MCF 10A (cell line): ENCODE results near the gene DZIP3. TPM values are rescaled to one million over a fixed set of nuclear protein-coding genes. Genes with fewer than 3 reads are reported as not detected.

Experiments used
- BruUV-seq: library from RNA; stranded (reverse); fragments of 400-500 nt; replicated peaks from 2 replicates; lab custom pipeline; 2021; lab: Mats Ljungman, UMichigan
- CTCF ChIA-PET: fragments of 300-600 bp; sonication (Branson Sonifier 250); formaldehyde crosslinking; extraction: SDS; loops from one replicate; lab custom pipeline; 2021; ENCODE audit warnings: antibody characterized with exemption, inconsistent platforms; lab: Yijun Ruan, JAX
- POLR2A ChIA-PET: fragments of 300-600, 350-650 bp; sonication (Branson Sonifier 250); formaldehyde crosslinking; extraction: SDS; loops from one replicate; lab custom pipeline; 2020; ENCODE audit warnings: antibody characterized with exemption, inconsistent platforms; lab: Yijun Ruan, JAX
- DNase-seq: peaks from one replicate; pipeline ENCODE4 v3.0.0-alpha.2; 2018; ENCODE audit not compliant: unreplicated experiment
- H3K27ac Mint-ChIP-seq: one replicate; pipeline ENCODE4 v1.8.0; 2022; ENCODE audit warnings: mild to moderate bottlenecking, low read depth, mixed read lengths; ENCODE audit not compliant: unreplicated experiment
- H3K27me3 Mint-ChIP-seq: one replicate; pipeline ENCODE4 v1.8.0; 2022; ENCODE audit warnings: mixed read lengths; ENCODE audit not compliant: insufficient read depth, unreplicated experiment
- H3K36me3 Mint-ChIP-seq: one replicate; pipeline ENCODE4 v1.8.0; 2022; ENCODE audit warnings: mild to moderate bottlenecking, moderate library complexity, mixed read lengths; ENCODE audit not compliant: insufficient read depth, unreplicated experiment
- H3K4me1 Mint-ChIP-seq: one replicate; pipeline ENCODE4 v1.8.0; 2022; ENCODE audit warnings: mixed read lengths; ENCODE audit not compliant: insufficient read depth, unreplicated experiment
- H3K4me3 Mint-ChIP-seq: one replicate; pipeline ENCODE4 v1.8.0; 2022; ENCODE audit warnings: mild to moderate bottlenecking, moderate library complexity, mixed read lengths; ENCODE audit not compliant: unreplicated experiment
- H3K9me3 Mint-ChIP-seq: one replicate; pipeline ENCODE4 v1.8.0; 2022; ENCODE audit warnings: mixed read lengths; ENCODE audit not compliant: unreplicated experiment
- CTCF ChIP-seq: fragments of 200-600 bp; IDR thresholded peaks from one replicate; pipeline ENCODE4 v1.8.0; 2022; ENCODE audit warnings: antibody characterized with exemption, mild to moderate bottlenecking; ENCODE audit not compliant: unreplicated experiment
- intact Hi-C: fragments of 100-400 bp; cut with micrococcal nuclease; formaldehyde crosslinking; loops from 2 replicates; pipeline ENCODE4 v1.14.1; 2022
- total RNA-seq: library from RNA; stranded (reverse); gene quantifications from 2 replicates; pipeline ENCODE4 v1.2.3, GENCODE V29; 2022

DZIP3 gene
- total RNA-seq, 1 experiment from 2014 or later: 10.1 TPM

GRCh38 chr3:108698461-108698860, 108.9 kb downstream of the DZIP3 start:
- Mint-ChIP-seq H3K4me1 (no peaks in the 10 kb centered on the region), H3K36me3 (no peaks in the 10 kb centered on the region), H3K27ac (no peak overlapping the region), H3K4me3 (no peak overlapping the region), H3K9me3 (peaks cover 20% of the 10 kb centered on the region), H3K27me3 (no peaks in the 10 kb centered on the region)
- intact Hi-C loops: no loop called here
- TF ChIP-seq CTCF: no peak
- DNase-seq: no peak
- no TSS peak for BruUV-seq
- CTCF ChIA-PET: no interaction called here
- POLR2A ChIA-PET: no interaction called here

- H3K4me3 Mint-ChIP-seq: no peak overlapping the region
- no peaks in the 10 kb centered on the region for H3K27me3 Mint-ChIP-seq
- ChIA-PET POLR2A (no interaction called here), CTCF (no interaction called here)
- DNase-seq: no peak
- TF ChIP-seq CTCF: no peak
- peaks cover 7% of the 10 kb centered on the region for H3K36me3 Mint-ChIP-seq
- H3K4me1 Mint-ChIP-seq: no peaks in the 10 kb centered on the region
- no TSS peak for BruUV-seq
- intact Hi-C loops: no loop called here
- peaks cover 8% of the 10 kb centered on the region for H3K9me3 Mint-ChIP-seq
- no peak overlapping the region for H3K27ac Mint-ChIP-seq
Observed at GRCh38 chr3:108705045-108705444, 115.5 kb downstream of the DZIP3 start.

GRCh38 chr3:108713009-108713516, 123.5 kb downstream of the DZIP3 start:
- Mint-ChIP-seq H3K27me3 (no peaks in the 10 kb centered on the region), H3K4me3 (no peak overlapping the region), H3K36me3 (no peaks in the 10 kb centered on the region), H3K27ac (no peak overlapping the region), H3K9me3 (no peaks in the 10 kb centered on the region), H3K4me1 (no peaks in the 10 kb centered on the region)
- DNase-seq: no peak
- BruUV-seq: no TSS peak
- intact Hi-C loops: no loop called here
- ChIA-PET POLR2A (interaction anchor here (1.0 kb wide), 1 partner anchor 11 kb away, joined by 3 read pairs; no protein-coding TSS in a partner anchor), CTCF (interaction anchor here (0.7 kb wide), 1 partner anchor 53 kb away, joined by 3 read pairs; no protein-coding TSS in a partner anchor)
- TF ChIP-seq CTCF: no peak

- ChIA-PET POLR2A (no interaction called here), CTCF (no interaction called here)
- H3K27ac Mint-ChIP-seq: no peak overlapping the region
- no peaks in the 10 kb centered on the region for H3K4me1 Mint-ChIP-seq
- no peaks in the 10 kb centered on the region for H3K9me3 Mint-ChIP-seq
- no peaks in the 10 kb centered on the region for H3K36me3 Mint-ChIP-seq
- BruUV-seq: no TSS peak
- no peak for DNase-seq
- no peak for TF ChIP-seq CTCF
- intact Hi-C loops: no loop called here
- H3K27me3 Mint-ChIP-seq: no peaks in the 10 kb centered on the region
- no peak overlapping the region for H3K4me3 Mint-ChIP-seq
Observed at GRCh38 chr3:108713816-108714215, 124.3 kb downstream of the DZIP3 start.
